Gastrocnemius medialis (tissue), 4 donors: ENCODE results near the gene KRTAP10-6.

Experiments
- POLR2A ChIP-seq, 2 donors: fragments of 450-650 bp; IDR thresholded peaks; one replicate each; pipeline ENCODE4 v1.6.1; 2017; ENCODE audit warnings: antibody characterized with exemption in 2 of 2, mild to moderate bottlenecking in 2 of 2, moderate library complexity in 2 of 2
- TF ChIP-seq, protein P1 (sequence below), 5 experiments: fragments of 450-650 bp in 3 of 5; fragments of 200-600 bp in 2 of 5; sonication (generic) in 2 of 5; IDR thresholded peaks in 4 of 5; conservative IDR thresholded peaks in 1 of 5; 1 replicate in 4 of 5; 2 replicates in 1 of 5; pipeline ENCODE4 v1.5.1; 2016 to 2019; ENCODE audit warnings: antibody characterized with exemption in 5 of 5, mild to moderate bottlenecking in 3 of 5, moderate library complexity in 3 of 5

DNA sequence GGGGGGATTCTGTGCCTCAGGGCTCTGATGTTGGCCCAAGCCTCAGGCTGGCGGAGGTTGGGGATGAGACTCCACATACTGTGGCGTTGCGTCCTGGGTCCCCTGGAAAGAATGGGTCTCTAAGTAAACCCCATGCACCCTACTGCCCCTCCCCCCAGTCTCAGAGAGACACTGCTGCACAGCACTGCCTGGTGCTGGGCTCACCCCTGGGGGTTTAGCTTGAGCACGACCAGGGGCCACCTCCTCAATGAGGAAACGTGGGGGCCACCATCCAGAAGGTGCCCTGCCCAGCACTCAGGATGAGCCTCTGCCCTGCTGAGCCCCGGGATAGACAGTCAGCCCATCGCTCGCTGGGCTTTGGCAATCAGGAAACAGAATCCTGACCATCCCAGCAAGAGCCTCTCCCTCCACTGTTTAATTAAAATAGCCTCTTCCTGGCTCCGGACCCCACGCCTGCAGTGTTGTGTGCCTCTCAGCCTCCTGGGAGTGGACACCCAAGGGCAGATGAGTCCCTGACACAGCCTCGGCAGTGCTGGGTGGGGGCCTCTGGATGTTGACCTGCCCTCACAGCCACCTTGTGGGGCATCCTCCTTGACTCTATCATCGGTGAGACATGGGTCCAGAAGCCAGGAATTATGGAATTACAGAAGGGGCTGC is 22.3 kb downstream of the KRTAP10-6 start:
- TF ChIP-seq, protein P1, sequence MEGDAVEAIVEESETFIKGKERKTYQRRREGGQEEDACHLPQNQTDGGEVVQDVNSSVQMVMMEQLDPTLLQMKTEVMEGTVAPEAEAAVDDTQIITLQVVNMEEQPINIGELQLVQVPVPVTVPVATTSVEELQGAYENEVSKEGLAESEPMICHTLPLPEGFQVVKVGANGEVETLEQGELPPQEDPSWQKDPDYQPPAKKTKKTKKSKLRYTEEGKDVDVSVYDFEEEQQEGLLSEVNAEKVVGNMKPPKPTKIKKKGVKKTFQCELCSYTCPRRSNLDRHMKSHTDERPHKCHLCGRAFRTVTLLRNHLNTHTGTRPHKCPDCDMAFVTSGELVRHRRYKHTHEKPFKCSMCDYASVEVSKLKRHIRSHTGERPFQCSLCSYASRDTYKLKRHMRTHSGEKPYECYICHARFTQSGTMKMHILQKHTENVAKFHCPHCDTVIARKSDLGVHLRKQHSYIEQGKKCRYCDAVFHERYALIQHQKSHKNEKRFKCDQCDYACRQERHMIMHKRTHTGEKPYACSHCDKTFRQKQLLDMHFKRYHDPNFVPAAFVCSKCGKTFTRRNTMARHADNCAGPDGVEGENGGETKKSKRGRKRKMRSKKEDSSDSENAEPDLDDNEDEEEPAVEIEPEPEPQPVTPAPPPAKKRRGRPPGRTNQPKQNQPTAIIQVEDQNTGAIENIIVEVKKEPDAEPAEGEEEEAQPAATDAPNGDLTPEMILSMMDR (IDR thresholded peaks at IDR 0.05 in 4 of 5, conservative IDR thresholded peaks at IDR 0.05 in 1 of 5), result no peak
- no peak for TF ChIP-seq POLR2A (IDR thresholded peaks at IDR 0.05)
